A172 (cell line): Measurements from ENCODE around the gene MSL3B. TPM values are rescaled to one million over a fixed set of nuclear protein-coding genes. Genes with fewer than 3 reads are reported as not detected.

Source experiments
- DNase-seq: peaks from one replicate; pipeline ENCODE4 v3.0.0-alpha.2; 2015; ENCODE audit warnings: low spot score
- total RNA-seq: library from RNA; depleted of rRNA; stranded (reverse); fragments of >200 nt; shearing (Covaris generic); gene quantifications from 2 replicates; pipeline ENCODE4 v1.2.3, GENCODE V29; 2014; rRNA removed

The MSL3B gene

DNA sequence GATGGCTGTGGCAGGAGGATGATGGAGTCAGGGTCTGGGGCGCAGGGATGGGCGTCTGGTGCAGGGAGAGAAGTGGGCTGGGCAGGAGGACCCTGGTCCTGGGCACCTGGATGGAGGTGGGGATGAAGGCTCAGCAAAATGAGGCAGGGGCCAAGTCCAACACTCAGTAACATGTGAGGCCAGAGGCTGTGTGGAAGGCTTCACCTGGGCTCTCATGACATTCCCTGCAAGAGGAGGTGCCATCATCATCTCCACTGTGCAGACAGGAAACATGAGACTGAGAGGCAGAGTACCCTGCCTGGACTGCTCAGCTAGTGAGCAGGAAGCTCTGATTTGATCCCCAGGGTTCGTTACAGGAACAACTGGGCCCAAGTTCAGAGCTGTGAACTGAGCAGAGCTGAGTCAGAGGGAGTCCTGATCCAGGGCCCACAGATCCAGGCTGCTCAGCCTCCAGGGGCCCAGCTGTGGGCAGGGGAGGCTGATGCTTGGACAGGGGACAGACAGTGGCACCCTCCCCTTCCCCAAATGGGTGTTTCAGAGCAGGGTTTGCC, 50.8 kb downstream of the MSL3B start:
- no peak for DNase-seq

DNA sequence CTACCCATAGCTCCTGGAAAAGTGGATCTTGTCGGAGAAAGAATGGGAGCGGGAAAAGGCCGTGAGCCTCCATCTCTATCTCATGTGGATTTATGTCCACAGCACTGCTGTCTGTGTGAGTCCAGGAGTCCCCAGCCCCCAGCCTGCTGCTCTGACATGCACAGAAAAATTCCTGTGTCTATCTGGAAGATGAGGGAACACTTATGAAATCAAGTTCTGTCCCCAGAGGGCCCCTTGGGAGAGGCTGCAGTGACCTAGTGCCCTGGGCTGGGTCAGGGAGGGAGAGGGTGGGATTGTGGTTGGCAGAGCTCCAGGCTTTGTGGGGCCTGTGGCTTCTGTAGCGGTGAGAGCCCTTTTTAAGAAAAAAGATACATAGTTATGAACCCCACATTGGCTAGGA, 51.4 kb downstream of the MSL3B start:
- DNase-seq: peak; percentile 14

DNA sequence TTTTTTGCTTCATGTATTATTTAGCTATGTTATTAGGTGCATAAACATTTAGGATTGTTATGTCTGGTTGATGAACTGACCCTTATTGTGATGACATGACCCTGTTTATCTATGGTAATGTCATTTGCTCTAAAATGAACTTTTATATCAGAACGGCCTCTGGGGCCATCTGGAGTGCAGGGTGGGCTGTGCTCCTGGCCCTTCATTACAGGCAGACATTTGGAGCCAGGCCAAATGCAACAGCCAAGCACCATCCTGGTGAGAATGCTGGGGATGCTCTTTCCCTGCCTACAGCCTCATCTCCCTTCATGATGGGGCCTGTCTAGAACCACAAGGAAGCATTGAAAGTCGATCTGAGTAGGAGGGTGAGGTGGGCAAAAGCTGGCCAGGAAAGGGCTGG, 51.9 kb downstream of the MSL3B start:
- no peak for DNase-seq

DNA sequence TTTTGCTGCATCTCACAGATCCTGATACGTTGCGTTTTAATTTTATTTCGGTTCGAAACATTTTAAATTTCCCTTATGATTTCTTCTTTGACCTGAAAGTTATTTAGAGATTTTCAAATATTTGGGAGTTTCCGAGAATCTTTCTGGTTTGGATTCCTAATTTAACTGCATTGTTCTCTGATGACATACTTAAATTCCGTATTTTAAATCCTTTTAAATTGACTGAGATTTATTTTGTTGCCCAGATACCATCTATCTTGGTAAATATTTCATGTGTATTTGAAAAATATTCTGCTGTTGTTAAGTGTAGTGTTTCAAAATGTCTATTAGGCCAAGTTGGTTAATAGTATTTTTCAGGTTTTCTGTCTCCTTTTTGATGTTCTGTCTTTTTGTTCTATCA, 52.3 kb downstream of the MSL3B start:
- DNase-seq: peak; percentile 23

Other genes starting within 250 kb of the MSL3B start
- gene UGT1A10, start 231.9 kb downstream of the MSL3B start, total RNA-seq: not detected in 2 replicates
- gene UGT1A9, start 196.5 kb downstream of the MSL3B start, total RNA-seq: not detected in 2 replicates
- gene UGT1A7, start 186.5 kb downstream of the MSL3B start, total RNA-seq: not detected in 2 replicates
- 0.05 TPM in 1 of 2 replicates, not detected in the other for gene UGT1A6, start 175.5 kb downstream of the MSL3B start, total RNA-seq
- gene UGT1A5, start 155.5 kb downstream of the MSL3B start, total RNA-seq: not detected in 2 replicates
- not detected in 2 replicates for gene UGT1A4, start 149.7 kb downstream of the MSL3B start, total RNA-seq
- gene UGT1A3, start 139.3 kb downstream of the MSL3B start, total RNA-seq: not detected in 2 replicates
- gene UGT1A1, start 108.1 kb downstream of the MSL3B start, total RNA-seq: not detected in 2 replicates
- gene MROH2A, start 90.1 kb downstream of the MSL3B start, total RNA-seq: 0.48 TPM in 1 of 2 replicates, not detected in the other
- gene HJURP, start 13.9 kb downstream of the MSL3B start, total RNA-seq: 78.3 and 83.2 TPM in 2 replicates
- 1.1 and 2.4 TPM in 2 replicates for gene TRPM8, start 49.0 kb upstream of the MSL3B start, total RNA-seq
- not detected in 2 replicates for gene SPP2, start 182.3 kb upstream of the MSL3B start, total RNA-seq